NCI-H2081 treated with DMSO at 0.1 percent for 48 hours (cell line): ENCODE measurements around the gene PGAM1.
"Not testable (repeated sequence)": the region's sequence is repeated elsewhere in the genome, so short reads cannot be mapped to it uniquely, and the experiment has no call there.

Source experiments
- DNase-seq: peaks from one replicate; lab custom pipeline; 2025; lab: John Stamatoyannopoulos, UW

The PGAM1 gene

GRCh38 chr10:97407952-97408248 lies 18.1 kb upstream of the PGAM1 start:
- DNase-seq, result no peak

GRCh38 chr10:97408496-97408992 lies 17.4 kb upstream of the PGAM1 start:
- DNase-seq, result no peak

GRCh38 chr10:97411406-97411805 lies 14.6 kb upstream of the PGAM1 start:
- no peak for DNase-seq

- DNase-seq, result no peak
These were observed 13.1 kb upstream of the PGAM1 start for GRCh38 chr10:97412891-97413304.

GRCh38 chr10:97416565-97416964 lies 9.4 kb upstream of the PGAM1 start:
- no peak for DNase-seq

GRCh38 chr10:97423757-97424098 lies 2.3 kb upstream of the PGAM1 start:
- not testable (repeated sequence) for DNase-seq

GRCh38 chr10:97426776-97427570 lies 982 bp downstream of the PGAM1 start:
- DNase-seq, result no peak

- no peak for DNase-seq
These were observed 1.7 kb downstream of the PGAM1 start for GRCh38 chr10:97427571-97428179.

- no peak for DNase-seq
These were observed 2.6 kb downstream of the PGAM1 start for GRCh38 chr10:97428572-97428981.

GRCh38 chr10:97434055-97434454 lies 8.1 kb downstream of the PGAM1 start:
- no peak for DNase-seq

- no peak for DNase-seq
These were observed 8.6 kb downstream of the PGAM1 start for GRCh38 chr10:97434557-97434956.

GRCh38 chr10:97435211-97435610 lies 9.2 kb downstream of the PGAM1 start:
- DNase-seq, result no peak

- DNase-seq, result no peak
These were observed 16.3 kb downstream of the PGAM1 start for GRCh38 chr10:97442277-97442676.

- no peak for DNase-seq
These were observed 18.2 kb downstream of the PGAM1 start for GRCh38 chr10:97444212-97444611.

GRCh38 chr10:97445357-97445721 lies 19.3 kb downstream of the PGAM1 start:
- DNase-seq, result no peak

- peak; percentile 83 for DNase-seq
These were observed 20.0 kb downstream of the PGAM1 start, which contains the start of the genes EXOSC1 and ZDHHC16 for GRCh38 chr10:97445722-97446639. TSS of gene EXOSC1 (minus strand) at chr10:97446006. CDS start at chr10:97445985, 21 bp downstream. TSS of gene ZDHHC16 (plus strand) at chr10:97446175. CDS start at chr10:97451676, 5,501 bp downstream.

- no peak for DNase-seq
These were observed 24.8 kb downstream of the PGAM1 start for GRCh38 chr10:97450828-97451227.

- no peak for DNase-seq
These were observed 25.6 kb downstream of the PGAM1 start for GRCh38 chr10:97451605-97452004.

GRCh38 chr10:97452352-97452751 lies 26.4 kb downstream of the PGAM1 start:
- DNase-seq, result no peak

GRCh38 chr10:97454330-97455036 lies 28.5 kb downstream of the PGAM1 start:
- DNase-seq, result no peak

- DNase-seq, result no peak
These were observed 30.2 kb downstream of the PGAM1 start for GRCh38 chr10:97456034-97456685.
